AG04450 (cell line): Measurements from ENCODE around the gene SLPI. TPM values are rescaled to one million over a fixed set of nuclear protein-coding genes. Genes with fewer than 3 reads are reported as not detected.

Experiments
- CTCF ChIA-PET: fragments of 300-600, 350-600 bp; formaldehyde crosslinking; extraction: SDS; loops from one replicate; lab custom pipeline; 2022; ENCODE audit warnings: antibody characterized with exemption, inconsistent platforms; lab: Charles Lee
- POLR2A ChIA-PET: fragments of 350-600 bp; formaldehyde crosslinking; extraction: SDS; loops from one replicate; lab custom pipeline; 2021; ENCODE audit warnings: antibody characterized with exemption, inconsistent platforms; lab: Yijun Ruan, JAX
- DNase-seq: peaks from one replicate; pipeline ENCODE4 v3.0.0-alpha.2; 2011; ENCODE audit warnings: low read depth, low spot score
- H3K27ac ChIP-seq: one replicate; pipeline ENCODE4 v1.5.1; 2012; ENCODE audit warnings: low read depth, low read length, control low read depth
- H3K27me3 ChIP-seq: one replicate; pipeline ENCODE4 v1.6.0; 2012; ENCODE audit warnings: low read length; ENCODE audit not compliant: control insufficient read depth, insufficient read depth
- H3K4me3 ChIP-seq: 2 replicates; pipeline ENCODE4 v1.5.1; 2011; ENCODE audit warnings: mild to moderate bottlenecking, low read depth, low read length, control low read depth
- H3K9me3 ChIP-seq: 2 replicates; pipeline ENCODE4 v1.5.1; 2012; ENCODE audit warnings: low read length; ENCODE audit not compliant: control insufficient read depth, insufficient read depth
- polyA plus RNA-seq: library from polyadenylated mRNA; depleted of rRNA; stranded (reverse); fragments of >200 nt; gene quantifications from 2 replicates; pipeline ENCODE4 v1.2.3, GENCODE V29; 2011
- TF ChIP-seq, protein P1 (sequence below): IDR thresholded peaks from 2 replicates; pipeline ENCODE4 v1.5.1; 2011; ENCODE audit warnings: low read depth, low read length, control low read depth, inconsistent platforms

SLPI gene
- polyA plus RNA-seq, 1 experiment = not detected

DNA sequence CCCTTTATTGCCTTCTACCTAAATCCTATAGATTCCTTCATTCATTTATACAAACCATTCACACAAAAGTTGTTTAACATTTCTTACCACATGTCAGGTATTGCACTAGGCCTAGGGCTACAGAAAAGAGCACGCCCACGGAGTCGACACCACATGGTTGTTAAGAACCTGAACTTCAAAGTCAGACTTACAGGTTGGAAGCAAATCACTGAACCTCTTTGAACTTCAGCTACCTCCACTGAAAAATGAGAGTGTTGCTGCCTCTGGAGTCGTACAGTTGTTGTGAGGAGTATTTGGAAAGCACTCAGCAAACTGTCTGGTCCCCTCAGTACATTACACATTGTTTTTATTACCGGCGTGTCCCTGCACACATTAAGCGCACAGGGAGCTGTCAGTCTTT is 3.3 kb upstream of the SLPI start:
- DNase-seq = no peak
- Histone ChIP-seq H3K27me3 (peaks cover 10% of the 10 kb centered on the region), H3K4me3 (no peak overlapping the region), H3K27ac (no peak overlapping the region), H3K9me3 (no peaks in the 10 kb centered on the region)
- ChIA-PET CTCF (interaction anchor here (1.8 kb wide), 1 partner anchor 33 kb away, joined by 8 read pairs; no protein-coding TSS in a partner anchor), POLR2A (no interaction called here)
- TF ChIP-seq, protein P1, sequence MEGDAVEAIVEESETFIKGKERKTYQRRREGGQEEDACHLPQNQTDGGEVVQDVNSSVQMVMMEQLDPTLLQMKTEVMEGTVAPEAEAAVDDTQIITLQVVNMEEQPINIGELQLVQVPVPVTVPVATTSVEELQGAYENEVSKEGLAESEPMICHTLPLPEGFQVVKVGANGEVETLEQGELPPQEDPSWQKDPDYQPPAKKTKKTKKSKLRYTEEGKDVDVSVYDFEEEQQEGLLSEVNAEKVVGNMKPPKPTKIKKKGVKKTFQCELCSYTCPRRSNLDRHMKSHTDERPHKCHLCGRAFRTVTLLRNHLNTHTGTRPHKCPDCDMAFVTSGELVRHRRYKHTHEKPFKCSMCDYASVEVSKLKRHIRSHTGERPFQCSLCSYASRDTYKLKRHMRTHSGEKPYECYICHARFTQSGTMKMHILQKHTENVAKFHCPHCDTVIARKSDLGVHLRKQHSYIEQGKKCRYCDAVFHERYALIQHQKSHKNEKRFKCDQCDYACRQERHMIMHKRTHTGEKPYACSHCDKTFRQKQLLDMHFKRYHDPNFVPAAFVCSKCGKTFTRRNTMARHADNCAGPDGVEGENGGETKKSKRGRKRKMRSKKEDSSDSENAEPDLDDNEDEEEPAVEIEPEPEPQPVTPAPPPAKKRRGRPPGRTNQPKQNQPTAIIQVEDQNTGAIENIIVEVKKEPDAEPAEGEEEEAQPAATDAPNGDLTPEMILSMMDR = no peak

DNA sequence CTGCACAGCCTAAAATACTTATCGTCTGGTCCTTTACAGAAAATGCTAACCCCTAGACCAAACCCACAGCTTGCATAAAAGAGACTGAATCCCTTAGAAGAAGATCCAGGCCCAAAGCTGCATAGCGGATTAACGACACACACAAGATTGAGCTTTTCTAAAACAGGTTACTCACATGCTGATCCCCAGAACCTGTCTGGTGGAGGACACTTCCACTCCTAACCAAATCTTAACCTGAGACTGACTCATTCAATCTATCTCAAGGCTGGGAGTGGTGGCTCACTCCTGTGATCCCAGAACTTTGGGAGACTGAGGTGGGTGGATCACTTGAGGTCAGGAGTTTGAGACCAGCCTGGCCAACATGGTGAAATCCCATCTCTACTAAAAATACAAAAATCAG is 2.8 kb upstream of the SLPI start:
- POLR2A ChIA-PET = no interaction called here
- H3K27ac ChIP-seq = no peak overlapping the region
- H3K27me3 ChIP-seq = peaks cover 10% of the 10 kb centered on the region
- CTCF ChIA-PET = interaction anchor here (1.8 kb wide), 1 partner anchor 34 kb away, joined by 8 read pairs; no protein-coding TSS in a partner anchor
- no peak for DNase-seq
- H3K9me3 ChIP-seq = no peaks in the 10 kb centered on the region
- TF ChIP-seq, protein P1 = no peak
- H3K4me3 ChIP-seq = no peak overlapping the region

DNA sequence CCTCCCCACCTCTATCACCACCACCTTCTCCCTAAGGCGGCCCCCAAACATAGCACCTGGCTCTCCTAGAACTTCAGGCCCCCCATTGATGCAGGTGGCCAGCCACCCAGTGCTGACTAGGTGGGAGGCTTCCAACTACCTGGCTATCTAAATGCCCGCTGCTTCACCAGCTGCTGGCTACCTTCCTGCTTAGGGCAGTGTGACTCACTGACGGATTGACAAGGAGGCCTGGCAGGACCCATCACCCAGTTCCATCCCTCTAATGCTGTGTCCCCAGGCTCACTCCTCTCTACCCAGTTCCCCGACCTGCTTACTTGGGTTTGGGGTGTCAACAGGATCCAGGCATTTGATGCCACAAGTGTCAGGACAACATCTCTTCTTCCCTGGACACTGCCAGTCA is 1.1 kb downstream of the SLPI start:
- ChIA-PET POLR2A (no interaction called here), CTCF (no interaction called here)
- TF ChIP-seq, protein P1 = no peak
- no peak for DNase-seq
- no peak overlapping the region for H3K4me3 ChIP-seq
- no peaks in the 10 kb centered on the region for H3K9me3 ChIP-seq
- peaks cover 10% of the 10 kb centered on the region for H3K27me3 ChIP-seq
- no peak overlapping the region for H3K27ac ChIP-seq

DNA sequence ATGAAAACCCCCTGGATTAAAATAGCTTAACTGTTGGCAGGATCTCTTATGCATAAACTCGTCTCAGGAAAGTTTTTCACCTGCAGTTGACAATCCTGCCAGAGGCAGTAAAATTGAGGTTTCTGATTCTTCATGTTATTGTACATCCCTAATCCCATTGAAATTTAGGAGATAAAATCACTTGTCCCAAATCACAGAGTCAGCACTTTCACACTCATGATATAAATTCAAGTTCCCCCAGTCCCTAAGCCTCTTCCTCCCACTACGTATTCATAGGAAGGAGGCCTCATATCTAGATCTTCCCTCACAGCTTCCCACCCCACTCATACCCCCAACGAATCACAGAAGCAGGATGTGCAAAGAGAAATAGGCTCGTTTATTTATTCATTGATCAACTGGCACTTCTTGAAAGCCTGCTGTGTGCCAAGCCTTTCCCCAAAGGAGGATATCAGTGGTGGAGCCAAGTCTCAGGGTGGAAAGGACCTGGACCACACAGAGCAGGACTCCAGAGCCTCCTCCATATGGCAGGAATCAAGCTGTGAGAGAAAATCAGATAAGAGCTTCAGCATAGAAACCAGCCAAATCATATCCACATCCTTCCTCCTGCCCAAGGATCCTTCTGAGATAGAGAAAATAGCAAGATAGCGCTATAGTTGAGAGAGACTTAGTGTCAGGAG is 2.3 kb downstream of the SLPI start:
- ChIA-PET CTCF (no interaction called here), POLR2A (no interaction called here)
- no peak overlapping the region for H3K27ac ChIP-seq
- peaks cover 12% of the 10 kb centered on the region for H3K27me3 ChIP-seq
- TF ChIP-seq, protein P1 = no peak
- H3K9me3 ChIP-seq = no peaks in the 10 kb centered on the region
- no peak overlapping the region for H3K4me3 ChIP-seq
- no peak for DNase-seq

DNA sequence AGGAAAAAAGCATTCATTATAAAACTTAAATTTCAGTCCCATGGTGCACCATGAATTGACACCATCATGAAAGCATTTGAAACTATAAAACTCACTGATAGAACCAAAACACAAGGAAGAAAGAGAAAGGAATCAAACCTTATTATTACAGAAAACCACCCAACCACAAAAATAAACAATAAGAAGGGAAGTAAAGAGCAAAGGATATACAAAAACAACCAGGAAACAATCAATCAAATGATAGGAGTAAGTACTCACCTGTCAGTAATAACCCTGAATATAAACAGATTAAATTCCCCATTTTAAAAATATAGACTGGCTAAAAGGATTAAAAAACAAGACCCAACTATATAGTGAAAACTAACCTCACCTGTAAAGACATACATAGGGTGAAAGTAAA is 5.8 kb downstream of the SLPI start:
- no peak overlapping the region for H3K27ac ChIP-seq
- no peaks in the 10 kb centered on the region for H3K9me3 ChIP-seq
- TF ChIP-seq, protein P1 = no peak
- no peak overlapping the region for H3K4me3 ChIP-seq
- DNase-seq = no peak
- ChIA-PET CTCF (no interaction called here), POLR2A (no interaction called here)
- H3K27me3 ChIP-seq = peaks cover 9% of the 10 kb centered on the region
